A549 (cell line): Measurements from ENCODE around the gene SLC35D2. TPM values are rescaled to one million over a fixed set of nuclear protein-coding genes. Genes with fewer than 3 reads are reported as not detected.

Source experiments
- ATAC-seq, 2 experiments: fragments of 200-7000 bp in 1 of 2; fragments of >200 bp in 1 of 2; cut with Nextera tagmentation in 1 of 2; cut with Tn5 transposase in 1 of 2; 3 replicates each; pipeline versions ENCODE4 v1.8.0 to v1.9.1; 2018 to 2020; ENCODE audit warnings: mild to moderate bottlenecking in 1 of 2, moderate library complexity in 1 of 2
- CTCF ChIA-PET: fragments of 300-600 bp; sonication (Branson Sonifier 250); formaldehyde crosslinking; extraction: SDS; loops from one replicate; lab custom pipeline; 2021; ENCODE audit warnings: antibody characterized with exemption, inconsistent platforms; lab: Yijun Ruan, JAX
- POLR2A ChIA-PET: fragments of 350-600 bp; formaldehyde crosslinking; extraction: SDS; loops from one replicate; lab custom pipeline; 2021; ENCODE audit warnings: antibody characterized with exemption, inconsistent platforms; lab: Yijun Ruan, JAX
- DNase-seq, 2 experiments: peaks; one replicate each; pipeline versions ENCODE4 v3.0.0 to v3.0.0-alpha.2; 2011 to 2016; ENCODE audit warnings: low read depth in 1 of 2, low spot score in 1 of 2
- FAIRE-seq: peaks from 2 replicates; lab custom pipeline; 2011; peaks lifted over from hg19 to GRCh38; lab: Jason Lieb, UNC
- H3K27ac ChIP-seq, 2 experiments: fragments of >200 bp; sonication (Bioruptor Twin); formaldehyde crosslinking; 3 replicates each; pipeline ENCODE4 v1.5.1; 2016 to 2017
- H3K4me1 ChIP-seq: fragments of >200 bp; sonication (Bioruptor Twin); formaldehyde crosslinking; 3 replicates; pipeline ENCODE4 v1.6.1; 2016
- H3K4me2 ChIP-seq: fragments of >200 bp; sonication (Bioruptor Twin); formaldehyde crosslinking; 3 replicates; pipeline ENCODE4 v1.6.1; 2016
- H3K4me3 ChIP-seq: fragments of >200 bp; sonication (Bioruptor Twin); formaldehyde crosslinking; 3 replicates; pipeline ENCODE4 v1.5.1; 2016
- H3K9me3 ChIP-seq: fragments of >200 bp; sonication (Bioruptor Twin); formaldehyde crosslinking; 3 replicates; pipeline ENCODE4 v1.6.1; 2016
- E2F6 ChIP-seq: IDR thresholded peaks from 2 replicates; pipeline ENCODE4 v1.6.1; 2012; ENCODE audit warnings: low read depth, borderline replicate concordance
- EHMT2 ChIP-seq: fragments of 200-600 bp; sonication (generic); IDR thresholded peaks from 2 replicates; pipeline ENCODE4 v1.6.1; 2016; ENCODE audit warnings: antibody characterized with exemption, low read depth, mild to moderate bottlenecking, moderate library complexity
- EP300 ChIP-seq, 2 experiments: fragments of >200 bp; sonication (Bioruptor Twin); formaldehyde crosslinking; IDR thresholded peaks; 2 replicates in 1 of 2; 3 replicates in 1 of 2; pipeline ENCODE4 v1.6.1; 2016 to 2017
- FOSB ChIP-seq: fragments of 250-450 bp; sonication (Bioruptor Pico); IDR thresholded peaks from 2 replicates; pipeline ENCODE4 v1.5.0; 2020; ENCODE audit warnings: mild to moderate bottlenecking, moderate library complexity
- FOSL2 ChIP-seq, 2 experiments: fragments of 450-650 bp in 1 of 2; fragments of >200 bp in 1 of 2; sonication (Bioruptor Twin) in 1 of 2; formaldehyde crosslinking; IDR thresholded peaks; 2 replicates each; pipeline versions ENCODE4 v1.5.0 to v1.6.1; 2016 to 2020; ENCODE audit warnings: mild to moderate bottlenecking in 1 of 2, moderate library complexity in 1 of 2
- HMGXB4 ChIP-seq: fragments of 250-450 bp; sonication (Bioruptor Pico); IDR thresholded peaks from 2 replicates; pipeline ENCODE4 v1.5.0; 2021; ENCODE audit warnings: mild to moderate bottlenecking, moderate library complexity, borderline replicate concordance
- HOXA7 ChIP-seq: fragments of 250-450 bp; sonication (Bioruptor Pico); IDR thresholded peaks from 2 replicates; pipeline ENCODE4 v1.5.0; 2020; ENCODE audit warnings: mild to moderate bottlenecking, moderate library complexity
- JUN ChIP-seq, 2 experiments: fragments of >200 bp; sonication (Bioruptor Twin); formaldehyde crosslinking; IDR thresholded peaks; 2 replicates in 1 of 2; 3 replicates in 1 of 2; pipeline ENCODE4 v1.6.1; 2016 to 2017
- JUNB ChIP-seq: fragments of >200 bp; sonication (Bioruptor Twin); formaldehyde crosslinking; IDR thresholded peaks from 2 replicates; pipeline ENCODE4 v1.6.1; 2016
- KDM5A ChIP-seq: fragments of 200-600 bp; sonication (generic); IDR thresholded peaks from 2 replicates; pipeline ENCODE4 v1.6.1; 2016; ENCODE audit warnings: antibody characterized with exemption, mild to moderate bottlenecking
- MYC ChIP-seq: IDR thresholded peaks from 2 replicates; pipeline ENCODE4 v1.6.1; 2012; ENCODE audit warnings: mild to moderate bottlenecking, inconsistent platforms, low read length, improper control_type of control experiment, borderline replicate concordance
- NPAS2 ChIP-seq: fragments of 250-450 bp; sonication (Bioruptor Pico); IDR thresholded peaks from 2 replicates; pipeline ENCODE4 v1.8.0; 2022; ENCODE audit warnings: mild to moderate bottlenecking, moderate library complexity, borderline replicate concordance
- PHF8 ChIP-seq: fragments of 200-600 bp; sonication (generic); IDR thresholded peaks from 2 replicates; pipeline ENCODE4 v1.6.1; 2016; ENCODE audit warnings: low read depth, mild to moderate bottlenecking, antibody characterized with exemption, moderate library complexity, borderline replicate concordance
- POLR2A ChIP-seq: IDR thresholded peaks from 2 replicates; pipeline ENCODE4 v1.6.1; 2012; ENCODE audit warnings: mild to moderate bottlenecking, low read length
- POLR2AphosphoS2 ChIP-seq: conservative IDR thresholded peaks from 2 replicates; pipeline ENCODE4 v1.6.1; 2012; ENCODE audit warnings: low read length, improper control_type of control experiment, inconsistent platforms
- RFX5 ChIP-seq: fragments of 450-650 bp; IDR thresholded peaks from 2 replicates; pipeline ENCODE4 v1.7.1; 2014; ENCODE audit warnings: antibody characterized with exemption, mild to moderate bottlenecking, moderate library complexity
- SMC3 ChIP-seq: fragments of >200 bp; sonication (Bioruptor Twin); formaldehyde crosslinking; IDR thresholded peaks from 3 replicates; pipeline ENCODE4 v1.6.1; 2018; ENCODE audit warnings: inconsistent platforms
- TFCP2L1 ChIP-seq: fragments of 250-450 bp; sonication (Bioruptor Pico); IDR thresholded peaks from 2 replicates; pipeline ENCODE4 v1.5.0; 2021; ENCODE audit warnings: mild to moderate bottlenecking
- USF2 ChIP-seq: fragments of 450-650 bp; IDR thresholded peaks from 2 replicates; pipeline ENCODE4 v1.6.1; 2014; ENCODE audit warnings: antibody characterized with exemption
- WGBS: methylation state at CpG from one replicate; pipeline ENCODE4 v1.1.6; 2017; ENCODE audit errors: missing lambda C conversion rate; 5-methylcytosine and 5-hydroxymethylcytosine counted together
- polyA plus RNA-seq, 4 experiments: library from polyadenylated mRNA; depleted of rRNA in 3 of 4; stranded (reverse); fragments of >200 nt; fragmentation: RNase III in 1 of 4; extraction: RNeasy Plus Mini Kit Qiagen cat#74134 plus additional on column Dnase treatment in 1 of 4; gene quantifications; 2 replicates in 3 of 4; 3 replicates in 1 of 4; pipeline ENCODE4 v1.2.3, GENCODE V29; 2011 to 2017
- TF ChIP-seq, protein P1 (sequence below): IDR thresholded peaks from 2 replicates; pipeline ENCODE4 v1.6.1; 2012
- TF ChIP-seq, protein P2 (sequence below): IDR thresholded peaks from 2 replicates; pipeline ENCODE4 v1.6.1; 2012
- TF ChIP-seq, protein P3 (sequence below): fragments of >200 bp; sonication (Bioruptor Twin); formaldehyde crosslinking; IDR thresholded peaks from 2 replicates; pipeline ENCODE4 v1.6.1; 2016

Gene SLC35D2
- polyA plus RNA-seq, 2 of the 4 experiments (the other 2 are of a cell fraction), result 13.8 to 29.8 TPM

GRCh38 chr9:96418083-96418919, 34.8 kb upstream of the SLC35D2 start, which contains the start of gene ZNF367:
ZNF367 (minus strand) TSS chr9:96418370; CDS start chr9:96418032, 338 bp downstream.
- peaks cover 30% of the 10 kb centered on the region for H3K4me1 ChIP-seq
- H3K4me2 ChIP-seq, result peak within 1 kb of the TSS; percentile 78
- DNase-seq, result peak; percentile 79 to 97
- FAIRE-seq, result no peak
- 0 out of 2 replicates have a peak, but pooled peaks have one; percentile 55 for TF ChIP-seq TFCP2L1 (CRISPR knock-in tag)
- no peak for TF ChIP-seq PHF8
- TF ChIP-seq, protein P1, sequence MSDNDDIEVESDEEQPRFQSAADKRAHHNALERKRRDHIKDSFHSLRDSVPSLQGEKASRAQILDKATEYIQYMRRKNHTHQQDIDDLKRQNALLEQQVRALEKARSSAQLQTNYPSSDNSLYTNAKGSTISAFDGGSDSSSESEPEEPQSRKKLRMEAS, result peak; percentile 49; the same call in 1 of the 2 replicates
- peak; percentile 10; the same call in 1 of the 3 replicates for TF ChIP-seq SMC3
- TF ChIP-seq USF2, result peak; percentile 1; the same call in 1 of the 2 replicates
- TF ChIP-seq RFX5, result 0 out of 2 replicates have a peak, but pooled peaks have one; percentile 30
- TF ChIP-seq FOSB (CRISPR knock-in tag), result no peak
- TF ChIP-seq EHMT2, result no peak
- TF ChIP-seq, protein P2, sequence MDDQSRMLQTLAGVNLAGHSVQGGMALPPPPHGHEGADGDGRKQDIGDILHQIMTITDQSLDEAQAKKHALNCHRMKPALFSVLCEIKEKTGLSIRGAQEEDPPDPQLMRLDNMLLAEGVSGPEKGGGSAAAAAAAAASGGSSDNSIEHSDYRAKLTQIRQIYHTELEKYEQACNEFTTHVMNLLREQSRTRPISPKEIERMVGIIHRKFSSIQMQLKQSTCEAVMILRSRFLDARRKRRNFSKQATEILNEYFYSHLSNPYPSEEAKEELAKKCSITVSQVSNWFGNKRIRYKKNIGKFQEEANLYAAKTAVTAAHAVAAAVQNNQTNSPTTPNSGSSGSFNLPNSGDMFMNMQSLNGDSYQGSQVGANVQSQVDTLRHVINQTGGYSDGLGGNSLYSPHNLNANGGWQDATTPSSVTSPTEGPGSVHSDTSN, result peak; percentile 93
- no peak for TF ChIP-seq HMGXB4
- TF ChIP-seq KDM5A, result 0 out of 2 replicates have a peak, but pooled peaks have one; percentile 47
- TF ChIP-seq, protein P3, sequence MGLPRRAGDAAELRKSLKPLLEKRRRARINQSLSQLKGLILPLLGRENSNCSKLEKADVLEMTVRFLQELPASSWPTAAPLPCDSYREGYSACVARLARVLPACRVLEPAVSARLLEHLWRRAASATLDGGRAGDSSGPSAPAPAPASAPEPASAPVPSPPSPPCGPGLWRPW, result no peak
- TF ChIP-seq NPAS2, result no peak
- TF ChIP-seq POLR2AphosphoS2, result no peak
- TF ChIP-seq JUNB, result no peak
- 0 out of 2 replicates have a peak, but pooled peaks have one; percentile 16 for TF ChIP-seq POLR2A
- no peak; the same call in none of the 2 replicates for TF ChIP-seq MYC
- TF ChIP-seq EP300 (IDR thresholded peaks at IDR 0.05), result no peak
- peak; percentile 88 for TF ChIP-seq E2F6
- no peak for TF ChIP-seq HOXA7 (CRISPR knock-in tag)
- TF ChIP-seq FOSL2 (IDR thresholded peaks at IDR 0.05), result no peak
- no peak for TF ChIP-seq FOSL2 (CRISPR knock-in tag; IDR thresholded peaks at IDR 0.05)
- peak in 1 of 2 experiments; percentile 85; a peak in 1 of 5 replicates for TF ChIP-seq JUN (IDR thresholded peaks at IDR 0.05)
- ChIA-PET POLR2A (interaction anchor here (1.2 to 1.7 kb wide), 2 partner anchors 31 to 194 kb away, joined by 3 to 9 read pairs; partner anchors contain the start of gene HABP4), CTCF (no interaction called here)
- H3K9me3 ChIP-seq, result no peaks in the 10 kb centered on the region
- 0% methylated on average over 57 of the region's 100 CpGs for WGBS
- peak within 1 kb of the TSS; percentile 90 for H3K4me3 ChIP-seq
- ATAC-seq, result peak; percentile 79 to 87
- peak within 1 kb of the TSS; percentile 95 to 99 for H3K27ac ChIP-seq
